Breast epithelium (tissue), 3 donors: Measurements from ENCODE around the gene ARHGAP26.

ENCODE experiments used
- CTCF ChIP-seq, 3 donors: fragments of 450-650 bp; IDR thresholded peaks; one replicate each; pipeline ENCODE4 v1.5.1; 2016 to 2017; ENCODE audit warnings: antibody characterized with exemption in 3 of 3, mild to moderate bottlenecking in 3 of 3, moderate library complexity in 3 of 3
- POLR2A ChIP-seq: fragments of 450-650 bp; IDR thresholded peaks from one replicate; pipeline ENCODE4 v1.6.1; 2016; ENCODE audit warnings: antibody characterized with exemption, mild to moderate bottlenecking, moderate library complexity

- no peak for TF ChIP-seq POLR2A
- TF ChIP-seq CTCF (IDR thresholded peaks at IDR 0.05), result no peak
Measured at GRCh38 chr5:142974409-142974808, 204.2 kb downstream of the ARHGAP26 start.
